Testis (tissue), 3 donors: ENCODE measurements around the gene ANAPC16. TPM values are rescaled to one million over a fixed set of nuclear protein-coding genes. Genes with fewer than 3 reads are reported as not detected.

Experiments
- DNase-seq: peaks from one replicate; pipeline ENCODE4 v3.0.0-alpha.2; 2019
- H3K27ac ChIP-seq, 2 donors: fragments of 200-600 bp; sonication (generic); one replicate each; pipeline ENCODE4 v1.5.1; 2019
- H3K27me3 ChIP-seq: fragments of 200-600 bp; sonication (generic); one replicate; pipeline ENCODE4 v1.5.1; 2019
- H3K36me3 ChIP-seq: fragments of 200-600 bp; sonication (generic); one replicate; pipeline ENCODE4 v1.5.1; 2017; ENCODE audit warnings: low read depth; ENCODE audit errors: missing control alignments
- H3K4me1 ChIP-seq: fragments of 200-600 bp; sonication (generic); one replicate; pipeline ENCODE4 v1.5.1; 2019
- H3K4me3 ChIP-seq, 2 donors: fragments of 200-600 bp; sonication (generic); one replicate each; pipeline ENCODE4 v1.5.1; 2017 to 2019
- H3K9me3 ChIP-seq: fragments of 200-600 bp; sonication (generic); one replicate; pipeline ENCODE4 v1.5.1; 2017
- CTCF ChIP-seq, 3 experiments: fragments of 450-650 bp in 2 of 3; fragments of 200-600 bp in 1 of 3; sonication (generic) in 1 of 3; IDR thresholded peaks; one replicate each; pipeline ENCODE4 v1.5.1; 2016 to 2019; ENCODE audit warnings: antibody characterized with exemption in 3 of 3, mild to moderate bottlenecking in 2 of 3, moderate library complexity in 1 of 3
- POLR2A ChIP-seq: fragments of 450-650 bp; IDR thresholded peaks from one replicate; pipeline ENCODE4 v1.6.1; 2017; ENCODE audit warnings: antibody characterized with exemption, mild to moderate bottlenecking, moderate library complexity
- WGBS, 2 donors: methylation state at CpG; one replicate each; pipeline ENCODE4 v1.1.5; 2018; 5-methylcytosine and 5-hydroxymethylcytosine counted together
- intact Hi-C: fragments of 100-400 bp; cut with DNase I; formaldehyde crosslinking; loops from one replicate; pipeline ENCODE4 v1.15.1; 2023; ENCODE audit warnings: low total_unique reads
- polyA plus RNA-seq: library from polyadenylated mRNA; stranded (reverse); fragments of 350-450 nt; fragmentation: Illumina TruSeq; extraction: RNeasy Lipid Tissue Mini Kit (QIAGEN cat#74804); gene quantifications from one replicate; pipeline ENCODE4 v1.2.3, GENCODE V29; 2014; ENCODE audit warnings: low read depth, low replicate concordance; ENCODE audit not compliant: insufficient read depth
- total RNA-seq, 2 donors: library from RNA; depleted of rRNA; stranded (reverse); fragments of >200 nt; gene quantifications; one replicate each; pipeline ENCODE4 v1.2.3, GENCODE V29; 2016

Gene ANAPC16
- total and polyA plus RNA-seq, 3 donors from 2014 or later: 43.8 to 96.0 (median 47.9) TPM

- Histone ChIP-seq H3K27me3 (no peaks in the 10 kb centered on the region), H3K36me3 (no peaks in the 10 kb centered on the region), H3K4me1 (peaks cover 27% of the 10 kb centered on the region), H3K27ac (peak overlapping the region in 1 of 2 donors; percentile 27), H3K9me3 (no peaks in the 10 kb centered on the region), H3K4me3 (no peak overlapping the region)
- WGBS, 2 donors: 81 to 87% methylated on average over 6 of the region's 6 CpGs
- TF ChIP-seq CTCF (IDR thresholded peaks at IDR 0.05): no peak
- TF ChIP-seq POLR2A: no peak
- DNase-seq: no peak
- intact Hi-C loops: no loop called here
Measured at GRCh38 chr10:72227826-72228225, 12.0 kb downstream of the ANAPC16 start.

- H3K4me1 ChIP-seq: peaks cover 22% of the 10 kb centered on the region
- DNase-seq: no peak
- H3K9me3 ChIP-seq: no peaks in the 10 kb centered on the region
- intact Hi-C loops: no loop called here
- TF ChIP-seq POLR2A (no peak), CTCF (IDR thresholded peaks at IDR 0.05) (no peak)
- H3K27ac ChIP-seq: peak overlapping the region in 1 of 2 donors; percentile 27
- no peaks in the 10 kb centered on the region for H3K27me3 ChIP-seq
- WGBS, 2 donors: 64 to 67% methylated on average over 2 of the region's 2 CpGs
- H3K4me3 ChIP-seq: no peak overlapping the region
- H3K36me3 ChIP-seq: no peaks in the 10 kb centered on the region
Measured at GRCh38 chr10:72228318-72228751, 12.5 kb downstream of the ANAPC16 start.

GRCh38 chr10:72229261-72230251 lies 13.7 kb downstream of the ANAPC16 start:
- Histone ChIP-seq H3K27me3 (no peaks in the 10 kb centered on the region), H3K36me3 (no peaks in the 10 kb centered on the region), H3K4me1 (peaks cover 14% of the 10 kb centered on the region), H3K27ac (peak overlapping the region in 1 of 2 donors; percentile 12), H3K4me3 (no peak overlapping the region), H3K9me3 (no peaks in the 10 kb centered on the region)
- DNase-seq: no peak
- intact Hi-C loops: no loop called here
- 59 to 75% methylated on average over 8 of the region's 8 CpGs for WGBS, 2 donors
- TF ChIP-seq CTCF (IDR thresholded peaks at IDR 0.05): no peak
- no peak for TF ChIP-seq POLR2A

- H3K36me3 ChIP-seq: no peaks in the 10 kb centered on the region
Measured at GRCh38 chr10:72233621-72234020, 17.8 kb downstream of the ANAPC16 start.

More at GRCh38 chr10:72233621-72234020, 17.8 kb downstream of the ANAPC16 start:
- H3K27me3 ChIP-seq: no peaks in the 10 kb centered on the region
- H3K4me1 ChIP-seq: peaks cover 6% of the 10 kb centered on the region
- no peaks in the 10 kb centered on the region for H3K9me3 ChIP-seq
- no peak for TF ChIP-seq POLR2A
- TF ChIP-seq CTCF (IDR thresholded peaks at IDR 0.05): no peak
- no peak for DNase-seq
- intact Hi-C loops: no loop called here
- no peak overlapping the region for H3K4me3 ChIP-seq
- H3K27ac ChIP-seq: no peak overlapping the region
